ENCODE results near the gene ZBTB18.
"Not testable (repeated sequence)": the region's sequence is repeated elsewhere in the genome, so short reads cannot be mapped to it uniquely, and the experiment has no call there.

ZBTB18 gene

DNA sequence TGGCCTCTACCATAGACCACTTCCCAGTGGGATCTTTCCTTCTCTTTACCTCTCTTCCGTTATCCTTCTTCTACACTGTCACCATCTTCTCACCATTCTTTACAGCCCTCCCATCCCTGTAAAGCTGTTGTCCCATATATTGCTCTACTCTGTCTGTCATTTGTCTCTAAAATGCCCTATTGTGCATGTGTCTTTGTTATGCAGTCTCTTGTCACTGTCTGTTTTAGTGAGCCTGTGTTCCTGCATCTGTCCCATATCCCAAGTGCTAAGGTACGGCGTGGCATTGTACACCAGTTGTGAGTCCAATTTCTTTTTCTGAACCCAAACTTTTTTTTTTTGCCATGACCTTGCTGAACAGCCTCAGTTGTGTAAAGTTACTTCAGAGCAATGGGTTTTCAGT lies 8.8 kb upstream of the ZBTB18 start:
- no peak for DNase-seq

DNA sequence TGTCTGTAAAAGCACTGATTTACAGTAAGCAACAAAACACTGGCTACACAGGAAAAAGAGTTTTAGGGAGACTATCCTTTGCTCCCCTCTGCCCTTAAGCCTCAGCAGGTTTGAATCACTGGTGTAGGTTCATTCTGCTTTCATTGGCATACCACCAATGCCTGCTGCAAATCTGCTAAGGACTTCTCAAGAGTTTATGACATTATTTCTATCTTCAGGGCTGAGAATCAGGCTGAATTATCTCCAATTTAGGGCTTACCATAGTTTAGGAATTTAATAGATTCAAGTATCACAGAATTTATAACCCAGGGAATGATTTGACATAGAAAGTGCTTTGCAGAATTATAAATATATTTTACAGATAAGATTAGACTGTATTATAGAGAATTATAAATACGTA lies 6.7 kb upstream of the ZBTB18 start:
- DNase-seq = no peak

DNA sequence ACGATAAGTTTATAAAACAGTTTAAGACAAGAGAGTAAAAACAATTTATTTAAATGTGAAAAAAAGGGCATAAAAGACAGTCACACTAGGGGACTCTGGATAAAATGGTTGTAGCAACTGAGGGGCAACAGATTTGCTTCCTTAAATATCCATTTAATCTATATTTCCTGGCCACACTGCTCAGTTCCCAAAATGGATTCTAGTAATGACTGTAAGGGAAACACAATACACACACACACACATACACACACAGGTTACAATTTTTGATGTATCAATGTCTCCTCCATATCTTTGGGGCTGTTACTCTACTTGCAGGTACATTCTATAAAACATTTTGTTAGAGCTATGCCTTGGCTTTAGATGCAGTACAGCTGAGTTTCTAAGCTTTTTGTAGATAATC lies 4.8 kb upstream of the ZBTB18 start:
- not testable (repeated sequence) for DNase-seq

DNA sequence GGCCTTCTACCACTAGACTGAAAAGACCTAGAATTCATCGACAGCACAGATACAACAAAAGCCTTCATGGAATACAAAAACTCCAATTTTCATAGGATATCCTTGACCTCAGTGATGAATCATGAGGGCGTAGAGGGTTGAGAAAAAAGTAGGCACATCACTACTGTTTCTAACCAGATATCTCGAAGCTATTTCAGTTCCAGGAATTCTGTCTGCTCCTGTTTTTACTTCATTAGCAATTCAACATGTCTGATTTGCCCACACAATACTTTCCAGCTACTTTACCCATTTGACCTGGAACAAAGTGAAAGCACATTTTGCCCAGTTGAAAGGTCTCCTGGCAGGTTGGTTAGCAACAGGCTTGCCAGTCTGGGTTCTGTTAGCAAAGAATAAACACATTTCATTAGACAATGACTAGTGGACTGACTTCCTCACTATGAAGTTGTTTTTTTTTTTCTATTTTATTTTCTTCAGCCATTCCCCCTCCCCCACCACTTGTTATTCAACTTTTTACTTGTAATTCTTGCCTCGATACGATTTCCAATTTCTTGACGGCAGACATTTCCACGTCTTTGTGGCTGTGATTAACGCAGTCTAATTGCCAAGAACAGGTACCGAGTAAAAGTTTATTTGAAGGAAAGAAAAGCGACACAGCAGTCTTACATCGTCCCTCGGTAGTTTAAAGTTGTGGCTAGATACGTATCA lies 4.0 kb upstream of the ZBTB18 start:
- peak; percentile 33 to 55 for DNase-seq

DNA sequence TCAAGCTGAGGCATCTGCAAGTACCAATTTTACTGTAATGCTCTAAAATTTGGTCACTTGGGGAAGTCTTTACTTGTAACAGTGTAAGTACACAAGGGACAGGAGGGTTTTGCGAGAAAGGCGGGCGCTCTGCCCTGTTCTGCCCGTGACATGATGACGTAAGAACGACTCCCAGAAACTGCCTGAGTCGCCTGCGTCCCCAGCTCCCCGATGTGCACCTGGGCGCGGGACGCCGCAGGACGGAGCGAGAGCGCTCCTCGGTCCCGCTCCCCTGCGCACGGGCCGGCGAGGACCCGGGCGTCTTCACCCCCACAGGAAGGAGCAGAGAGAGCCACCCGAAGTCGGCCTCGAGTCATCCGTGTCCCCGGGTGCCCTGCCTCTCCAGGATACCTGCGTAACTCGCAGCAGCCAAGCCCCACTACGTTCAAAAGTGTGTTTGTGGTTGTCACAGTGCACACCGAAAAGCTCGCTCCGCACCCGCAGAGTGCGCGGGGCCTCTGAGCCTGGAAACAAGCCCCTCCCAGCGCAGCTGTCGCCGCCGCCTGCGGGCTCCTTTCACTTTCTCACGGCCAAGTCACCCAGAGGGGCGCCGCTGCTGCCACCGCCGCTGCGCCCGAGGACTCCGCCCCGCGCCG lies 3.3 kb upstream of the ZBTB18 start:
- peak in 1 of 2 donors; percentile 85 for DNase-seq

DNA sequence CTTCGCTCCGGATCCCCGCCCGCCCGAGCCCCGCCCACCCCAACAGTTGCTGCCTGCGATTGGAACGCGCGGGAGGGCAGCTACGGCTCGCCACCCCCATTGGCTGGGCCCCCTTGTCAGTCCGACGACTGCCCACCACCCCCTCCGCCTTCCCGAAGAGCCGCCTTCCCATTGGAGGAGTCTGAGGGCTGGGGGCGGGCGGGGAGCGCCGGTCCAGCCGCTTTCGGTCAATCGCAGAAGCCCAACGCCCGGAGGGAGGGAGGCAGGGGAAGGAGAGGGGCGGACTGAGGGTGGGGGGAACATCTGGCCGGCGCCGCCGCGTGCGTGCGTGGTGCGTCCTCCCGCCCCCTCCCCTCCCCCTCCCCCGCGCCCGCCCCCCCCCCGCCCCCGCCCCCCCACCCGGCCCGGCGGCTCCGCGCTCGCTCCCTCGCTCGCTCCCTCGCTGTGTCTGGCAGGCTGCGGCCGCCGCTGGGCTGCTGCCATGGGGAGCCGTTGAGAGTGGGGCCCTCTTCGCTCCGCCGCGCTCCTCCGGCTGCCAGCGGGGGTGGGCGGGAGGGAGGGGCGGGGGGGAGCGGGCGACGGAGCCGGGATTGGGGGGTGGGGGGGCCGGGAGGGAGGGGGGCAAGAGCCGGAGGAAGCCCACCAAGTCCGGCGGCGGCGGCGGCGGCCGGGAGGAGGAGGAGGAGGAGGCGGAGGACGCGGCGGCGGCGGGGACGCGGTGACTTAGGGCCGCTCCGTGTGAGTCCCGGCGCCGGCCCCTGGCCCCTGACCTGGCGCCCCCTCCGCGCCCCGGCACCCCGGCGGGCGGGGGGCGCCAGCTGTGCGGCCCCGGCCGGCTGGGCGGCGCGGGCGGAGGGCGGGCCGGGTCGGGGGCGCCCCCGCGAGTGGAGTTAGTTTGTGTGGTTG lies 2.6 kb upstream of the ZBTB18 start:
- peak; percentile 99 to 100 for DNase-seq

DNA sequence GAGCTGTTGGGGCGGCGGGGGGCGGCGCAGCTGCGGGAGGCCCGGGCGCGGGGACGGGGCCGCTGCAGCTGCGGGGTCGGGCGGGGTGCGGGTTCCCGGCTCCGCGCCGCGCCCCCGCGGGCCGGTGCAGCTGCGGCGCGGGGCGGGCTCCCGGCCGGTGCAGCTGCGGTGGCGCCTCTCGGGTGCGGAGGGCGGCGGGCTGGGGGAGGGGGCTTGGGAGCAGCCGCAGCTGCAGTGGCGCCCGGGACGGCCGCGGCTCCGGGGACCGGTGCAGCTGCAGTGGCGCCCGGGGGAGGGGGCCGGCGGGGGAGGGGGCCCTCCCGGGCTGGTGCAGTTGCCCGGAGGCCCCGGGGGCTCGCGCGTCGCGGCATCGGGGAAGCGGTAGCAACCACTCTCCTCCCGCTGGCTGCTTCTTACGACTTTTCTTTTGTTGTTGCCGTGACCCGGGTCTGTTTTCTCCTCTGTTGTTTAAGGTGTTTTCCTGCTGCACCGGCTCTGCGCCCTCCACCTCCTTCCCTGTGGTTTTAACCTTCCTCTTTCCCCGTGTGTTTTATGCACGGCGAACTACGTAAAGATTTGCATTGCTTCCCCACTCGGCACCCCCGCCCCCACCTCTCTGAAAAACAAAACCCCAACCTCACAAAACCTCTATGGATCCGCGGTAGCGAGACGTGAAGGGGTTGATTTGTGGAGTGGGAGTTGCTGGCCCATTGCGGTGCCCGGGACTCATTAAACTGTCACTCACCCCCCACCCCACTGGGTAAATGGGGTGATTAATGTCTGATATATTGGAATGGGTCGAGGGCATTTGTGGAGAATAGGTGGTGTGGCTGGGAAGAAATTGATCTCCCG lies 1.7 kb upstream of the ZBTB18 start:
- peak; percentile 62 to 82 for DNase-seq

DNA sequence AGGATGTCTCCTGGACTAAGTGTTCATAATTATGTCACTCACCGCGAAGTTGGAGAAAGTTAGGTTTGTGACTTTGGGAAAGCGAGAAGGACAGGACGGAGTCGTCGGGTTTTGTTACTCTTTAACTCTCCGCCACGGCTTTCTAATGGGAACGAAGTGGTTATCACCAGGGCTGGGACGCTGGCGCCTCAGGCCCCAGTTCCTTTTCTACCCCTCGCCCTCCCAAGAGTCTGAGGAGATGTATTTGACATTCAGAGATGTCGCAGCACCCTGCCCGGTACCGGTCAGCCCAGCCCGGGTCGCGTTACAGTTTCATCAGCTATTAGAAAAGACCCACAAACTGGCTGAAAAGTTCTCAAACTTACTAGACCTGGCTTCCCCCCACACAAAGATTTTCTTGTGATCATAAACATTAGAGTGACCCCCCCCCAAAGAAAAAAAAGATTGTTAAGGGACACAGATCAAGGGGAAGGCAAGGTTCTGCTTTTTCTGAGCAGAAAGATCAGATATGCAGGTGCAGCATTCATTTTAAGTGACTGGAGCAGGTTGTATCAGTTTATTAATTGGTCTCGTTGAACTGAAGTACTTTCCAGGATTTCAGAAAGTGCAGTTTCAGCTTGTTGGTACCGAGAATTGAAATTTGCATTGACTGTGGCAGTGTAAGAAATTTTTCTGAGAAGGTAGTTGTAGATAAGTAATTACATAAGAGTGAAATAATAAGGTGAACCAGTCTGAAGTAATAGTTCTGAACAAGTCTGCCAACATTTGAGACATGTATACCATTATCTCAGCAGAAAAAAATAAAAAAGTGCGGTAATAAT lies 859 bp upstream of the ZBTB18 start:
- peak; percentile 10 to 18 for DNase-seq

DNA sequence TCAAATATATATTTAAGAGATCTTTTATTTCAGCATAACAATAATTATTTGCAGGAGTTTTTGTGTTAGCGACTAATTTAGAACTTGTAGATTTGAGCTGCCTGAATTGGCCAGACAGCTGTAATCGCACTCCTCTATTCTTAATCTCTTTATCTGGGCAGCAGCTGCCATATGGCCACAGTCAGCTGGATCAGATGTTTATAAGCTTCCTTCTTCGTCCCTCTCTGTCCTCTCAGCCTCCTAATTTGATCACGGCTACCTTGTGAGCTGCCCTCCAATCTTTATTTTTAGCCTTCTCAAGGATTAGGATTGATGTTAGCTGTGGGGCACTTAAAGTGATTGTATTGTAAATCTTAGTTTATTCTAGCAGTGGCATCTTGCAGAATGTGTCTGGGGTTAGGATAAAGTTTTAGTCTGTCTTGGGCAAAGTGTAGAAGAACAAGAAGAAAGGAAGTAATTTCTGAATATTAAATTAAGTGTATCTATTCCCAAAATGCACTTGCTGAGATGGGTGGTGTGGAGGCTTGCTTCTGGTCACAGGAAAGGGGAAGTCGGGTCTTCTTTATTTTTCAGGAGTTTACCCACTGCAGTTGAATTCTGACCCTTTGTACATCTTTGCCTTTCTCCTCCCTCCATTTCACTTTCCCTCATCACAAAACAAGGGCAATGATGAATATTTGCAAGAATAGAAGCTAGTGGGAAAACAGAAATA lies 1.1 kb downstream of the ZBTB18 start:
- DNase-seq = no peak

DNA sequence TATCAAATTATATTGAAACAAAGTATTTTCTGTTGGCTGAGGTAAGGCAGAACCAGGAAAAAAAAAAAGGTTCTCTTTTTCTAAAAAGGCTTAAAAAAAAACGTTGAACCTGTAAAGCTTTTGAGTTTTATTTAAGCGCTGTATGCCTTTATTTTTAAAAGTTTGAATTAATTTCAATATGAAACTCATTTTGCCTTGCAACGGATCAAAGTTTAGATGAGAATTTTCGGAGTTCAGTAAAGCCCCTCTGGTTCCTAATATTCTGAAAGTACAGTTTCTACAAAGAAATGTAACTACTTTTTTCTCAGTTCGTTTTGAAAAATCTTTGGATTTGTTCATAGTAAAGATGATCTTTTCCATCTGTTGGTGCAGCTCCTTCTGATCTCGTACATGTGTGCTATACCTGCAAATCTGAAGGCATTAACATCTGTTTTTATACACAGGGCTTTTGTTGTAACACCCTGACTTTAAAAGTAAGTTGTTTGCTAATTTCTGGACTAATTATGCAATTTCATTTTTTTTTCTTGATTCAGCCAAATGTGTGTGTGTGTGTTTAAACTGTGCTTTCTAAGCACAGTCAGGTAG lies 1.7 kb downstream of the ZBTB18 start:
- no peak for DNase-seq

DNA sequence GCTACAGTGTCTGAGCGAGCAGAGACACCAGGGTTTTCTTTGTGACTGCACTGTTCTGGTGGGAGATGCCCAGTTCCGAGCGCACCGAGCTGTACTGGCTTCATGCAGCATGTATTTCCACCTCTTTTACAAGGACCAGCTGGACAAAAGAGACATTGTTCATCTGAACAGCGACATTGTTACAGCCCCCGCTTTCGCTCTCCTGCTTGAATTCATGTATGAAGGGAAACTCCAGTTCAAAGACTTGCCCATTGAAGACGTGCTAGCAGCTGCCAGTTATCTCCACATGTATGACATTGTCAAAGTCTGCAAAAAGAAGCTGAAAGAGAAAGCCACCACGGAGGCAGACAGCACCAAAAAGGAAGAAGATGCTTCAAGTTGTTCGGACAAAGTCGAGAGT lies 2.7 kb downstream of the ZBTB18 start:
- DNase-seq = no peak

DNA sequence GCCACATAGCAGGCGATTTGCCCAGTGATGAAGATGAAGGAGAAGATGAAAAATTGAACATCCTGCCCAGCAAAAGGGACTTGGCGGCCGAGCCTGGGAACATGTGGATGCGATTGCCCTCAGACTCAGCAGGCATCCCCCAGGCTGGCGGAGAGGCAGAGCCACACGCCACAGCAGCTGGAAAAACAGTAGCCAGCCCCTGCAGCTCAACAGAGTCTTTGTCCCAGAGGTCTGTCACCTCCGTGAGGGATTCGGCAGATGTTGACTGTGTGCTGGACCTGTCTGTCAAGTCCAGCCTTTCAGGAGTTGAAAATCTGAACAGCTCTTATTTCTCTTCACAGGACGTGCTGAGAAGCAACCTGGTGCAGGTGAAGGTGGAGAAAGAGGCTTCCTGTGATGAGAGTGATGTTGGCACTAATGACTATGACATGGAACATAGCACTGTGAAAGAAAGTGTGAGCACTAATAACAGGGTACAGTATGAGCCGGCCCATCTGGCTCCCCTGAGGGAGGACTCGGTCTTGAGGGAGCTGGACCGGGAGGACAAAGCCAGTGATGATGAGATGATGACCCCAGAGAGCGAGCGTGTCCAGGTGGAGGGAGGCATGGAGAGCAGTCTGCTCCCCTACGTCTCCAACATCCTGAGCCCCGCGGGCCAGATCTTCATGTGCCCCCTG lies 3.3 kb downstream of the ZBTB18 start:
- DNase-seq = no peak

DNA sequence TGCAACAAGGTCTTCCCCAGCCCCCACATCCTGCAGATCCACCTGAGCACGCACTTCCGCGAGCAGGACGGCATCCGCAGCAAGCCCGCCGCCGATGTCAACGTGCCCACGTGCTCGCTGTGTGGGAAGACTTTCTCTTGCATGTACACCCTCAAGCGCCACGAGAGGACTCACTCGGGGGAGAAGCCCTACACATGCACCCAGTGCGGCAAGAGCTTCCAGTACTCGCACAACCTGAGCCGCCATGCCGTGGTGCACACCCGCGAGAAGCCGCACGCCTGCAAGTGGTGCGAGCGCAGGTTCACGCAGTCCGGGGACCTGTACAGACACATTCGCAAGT lies 3.8 kb downstream of the ZBTB18 start:
- peak; percentile 13 to 28 for DNase-seq

DNA sequence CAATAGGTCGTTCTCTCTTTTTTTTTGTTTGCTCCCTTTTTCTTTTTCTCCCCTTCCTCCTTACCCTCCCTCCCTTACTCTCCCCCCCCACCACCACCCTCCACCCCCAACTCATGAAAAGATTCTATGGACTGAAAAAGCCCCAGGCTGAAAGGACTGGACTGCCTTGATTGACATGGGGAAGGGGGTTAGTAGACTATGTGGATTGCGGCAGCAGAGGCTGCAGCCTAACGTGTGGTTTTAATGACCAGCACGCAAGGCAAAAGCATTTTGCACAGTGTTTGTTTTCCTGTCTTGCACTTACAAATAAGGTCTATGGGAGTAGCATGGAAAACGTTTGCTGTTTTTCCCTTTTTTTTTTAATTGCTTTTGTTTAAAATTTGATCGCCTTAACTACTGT lies 5.5 kb downstream of the ZBTB18 start:
- DNase-seq = no peak

DNA sequence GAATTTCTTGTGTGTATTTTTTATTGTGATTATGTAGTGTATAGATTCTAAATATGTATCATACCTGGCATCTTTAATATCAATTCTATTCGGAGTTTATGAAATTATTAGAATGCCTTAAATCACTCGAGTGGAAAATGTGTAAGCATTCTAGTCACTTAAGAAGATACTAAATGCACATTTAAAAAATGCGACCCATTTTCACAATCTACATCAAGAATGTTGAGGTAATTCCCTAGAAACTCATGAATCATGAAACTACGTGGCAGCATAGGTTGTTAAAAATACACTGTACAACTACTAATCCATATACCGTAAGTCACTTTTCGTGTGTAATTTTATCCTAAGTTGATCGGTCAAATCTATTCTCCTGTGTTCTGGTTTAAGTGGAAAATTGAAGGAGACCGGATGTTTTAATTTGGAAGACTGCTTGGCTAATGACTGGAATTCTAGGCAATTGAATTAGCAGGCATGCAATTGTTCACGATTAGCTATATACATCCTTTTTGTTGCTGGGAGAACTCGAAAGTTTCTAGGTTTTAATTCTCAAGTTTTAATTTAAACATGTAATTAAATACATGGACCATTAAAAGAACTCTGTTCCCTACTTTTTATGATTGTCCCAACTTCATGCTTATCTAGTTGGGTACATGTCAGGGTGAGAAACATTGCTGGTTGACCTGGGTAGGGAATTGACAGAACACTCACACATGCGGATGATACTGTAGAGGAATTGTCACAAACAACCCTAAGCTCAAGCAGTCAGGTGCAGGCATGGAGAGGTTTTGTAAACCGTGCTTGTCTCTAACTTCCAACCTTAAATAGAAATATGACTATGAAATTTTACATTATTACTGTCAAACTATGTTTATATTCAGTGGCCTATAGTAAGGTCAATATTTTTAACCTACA lies 6.6 kb downstream of the ZBTB18 start:
- DNase-seq = no peak

DNA sequence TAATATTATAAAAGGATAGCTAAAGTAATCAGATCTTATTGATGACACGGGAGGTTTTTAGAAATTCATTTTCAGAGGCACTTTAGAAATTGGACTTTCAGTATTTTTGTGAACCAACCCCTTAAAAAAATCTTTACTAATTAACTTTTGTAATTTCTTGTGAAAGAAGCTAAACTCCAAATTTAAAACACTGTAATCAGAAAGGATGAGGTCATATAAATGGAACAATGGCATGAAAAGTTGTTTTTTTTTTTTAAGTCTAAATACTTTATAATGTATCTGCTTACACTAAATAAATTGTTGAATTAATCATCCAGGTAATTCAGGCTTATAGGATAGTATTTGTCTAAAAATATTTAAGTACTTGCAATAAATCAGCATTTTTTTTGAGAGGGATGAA lies 9.0 kb downstream of the ZBTB18 start:
- DNase-seq = no peak

DNA sequence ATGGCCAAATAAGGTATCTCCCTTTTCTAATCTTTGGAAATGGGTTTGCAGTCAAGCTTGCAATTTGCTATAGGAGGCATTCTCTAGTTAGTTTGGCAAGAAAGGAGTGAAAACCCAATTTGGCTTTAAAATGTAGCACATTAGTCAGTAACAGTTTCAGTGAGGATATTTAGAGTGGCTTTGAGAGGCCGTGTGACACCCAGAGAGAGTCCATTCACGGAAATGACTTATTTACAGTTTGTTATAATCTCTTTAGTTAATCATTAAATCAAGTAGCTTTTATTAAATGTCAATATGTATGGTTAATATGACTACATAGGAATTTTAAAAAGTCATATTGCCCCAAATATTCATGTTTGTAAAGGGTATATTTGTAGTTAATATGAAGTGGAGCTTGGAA lies 9.6 kb downstream of the ZBTB18 start:
- no peak for DNase-seq

DNA sequence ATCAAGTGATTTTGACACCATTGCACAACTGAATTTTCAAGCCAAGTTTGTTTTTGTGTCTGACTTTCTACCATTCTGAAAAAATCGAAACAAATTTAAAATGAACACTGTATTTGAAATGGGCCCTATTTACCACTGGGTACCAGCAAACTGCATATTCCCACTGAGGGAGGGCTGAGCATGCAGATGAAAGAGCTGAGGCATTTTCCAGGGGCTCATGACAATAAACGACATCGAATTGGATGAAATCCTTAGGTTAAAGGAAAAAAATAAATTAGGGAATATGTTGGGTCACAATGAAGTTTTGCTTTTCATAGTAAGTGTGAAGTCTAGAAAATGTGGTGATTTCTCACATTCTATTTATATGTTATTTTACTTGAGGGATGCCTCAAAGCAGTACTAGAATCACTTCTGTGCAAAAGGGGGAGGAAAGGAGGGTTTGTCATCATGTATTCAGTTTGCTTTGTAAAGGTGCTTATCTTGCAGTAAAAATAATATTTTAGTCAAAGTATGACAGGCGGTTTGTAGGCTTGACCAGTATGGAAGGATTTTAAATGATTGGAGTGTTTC lies 11.2 kb downstream of the ZBTB18 start:
- DNase-seq = no peak

DNA sequence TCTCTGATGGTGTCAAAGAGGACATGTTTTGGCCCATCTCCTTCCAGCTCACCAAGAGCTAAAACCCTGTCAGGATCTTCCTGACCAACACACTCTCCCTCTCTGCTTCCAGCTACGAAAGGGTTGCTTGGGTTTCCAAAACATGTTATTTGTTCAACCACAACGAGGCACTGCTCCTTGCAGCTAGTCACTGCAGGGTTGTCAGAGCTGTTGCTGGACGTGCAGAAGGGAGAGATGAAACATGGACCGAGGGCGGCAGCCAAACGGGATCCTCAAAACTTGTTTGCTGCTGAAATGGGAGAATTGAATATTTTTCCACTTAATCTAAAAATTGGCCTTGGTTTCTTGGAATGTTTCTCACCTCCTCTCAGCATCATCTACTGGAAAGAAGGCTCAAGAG lies 12.4 kb downstream of the ZBTB18 start:
- DNase-seq = no peak
